HepG2 (cell line): ENCODE results near the gene PGAP3. TPM values are rescaled to one million over a fixed set of nuclear protein-coding genes. Genes with fewer than 3 reads are reported as not detected.

Source experiments
- BCL3 ChIP-seq: sonication (generic); formaldehyde crosslinking; IDR thresholded peaks from 2 replicates; pipeline ENCODE4 v1.5.1; 2020; ENCODE audit warnings: mild to moderate bottlenecking, missing genetic modification reagents, moderate library complexity
- BCLAF1 ChIP-seq: fragments of 450-650 bp; IDR thresholded peaks from 2 replicates; pipeline ENCODE4 v1.6.1; 2017; ENCODE audit warnings: mild to moderate bottlenecking
- ETV6 ChIP-seq: sonication (generic); formaldehyde crosslinking; conservative IDR thresholded peaks from 2 replicates; pipeline ENCODE4 v1.4.0; 2020; ENCODE audit warnings: missing genetic modification reagents
- FOXO1 ChIP-seq: sonication (generic); formaldehyde crosslinking; IDR thresholded peaks from 2 replicates; pipeline ENCODE4 v1.4.0; 2020; ENCODE audit warnings: missing genetic modification reagents
- MAX ChIP-seq: IDR thresholded peaks from 2 replicates; pipeline ENCODE4 v1.6.1; 2012; ENCODE audit warnings: inconsistent platforms
- NFYC ChIP-seq: IDR thresholded peaks from 2 replicates; pipeline ENCODE4 v1.6.1; 2016; ENCODE audit warnings: missing genetic modification reagents, missing compliant biosample characterization
- NR2F6 ChIP-seq, 2 experiments: IDR thresholded peaks; 2 replicates each; pipeline ENCODE4 v1.6.1; 2016; ENCODE audit warnings: antibody characterized with exemption in 1 of 2, mild to moderate bottlenecking in 1 of 2
- SRSF1 ChIP-seq: fragments of 200-400 bp; formaldehyde crosslinking; optimal IDR thresholded peaks from 2 replicates; pipeline ENCODE3; 2017; ENCODE audit warnings: mild to moderate bottlenecking, low read depth, low read length, moderate library complexity
- ZNF30 ChIP-seq: sonication (generic); formaldehyde crosslinking; IDR thresholded peaks from 2 replicates; pipeline ENCODE4 v1.5.0; 2020; ENCODE audit warnings: mild to moderate bottlenecking, missing genetic modification reagents
- ZNF546 ChIP-seq: sonication (generic); formaldehyde crosslinking; conservative IDR thresholded peaks from 2 replicates; pipeline ENCODE4 v1.8.1; 2023; ENCODE audit warnings: mild to moderate bottlenecking, missing genetic modification reagents
- ZNF709 ChIP-seq: sonication (generic); formaldehyde crosslinking; IDR thresholded peaks from 2 replicates; pipeline ENCODE4 v1.5.0; 2020; ENCODE audit warnings: mild to moderate bottlenecking, missing genetic modification reagents
- polyA plus RNA-seq, 8 experiments: library from polyadenylated mRNA; depleted of rRNA in 3 of 8; stranded (reverse) in 7 of 8; unstranded in 1 of 8; fragments of >200 nt; fragmentation: Illumina TruSeq in 4 of 8; extraction: Trizol in 4 of 8; gene quantifications; 2 replicates each; pipeline versions ENCODE4 v1.2.1 to v1.2.3, GENCODE V29; 2011 to 2016; ENCODE audit warnings: low read depth in 4 of 8, missing spikeins in 1 of 8, mixed read lengths in 1 of 8; ENCODE audit not compliant: insufficient read depth in 1 of 8
- total RNA-seq, 5 experiments: library from RNA; depleted of rRNA; stranded (reverse); fragments of >200 nt; fragmentation: Illumina TruSeq; extraction: Trizol; gene quantifications; 2 replicates each; pipeline ENCODE4 v1.2.3, GENCODE V29; 2016; ENCODE audit warnings: low read depth in 1 of 5
- TF ChIP-seq, protein P1 (sequence below): IDR thresholded peaks from 2 replicates; pipeline ENCODE4 v1.6.1; 2016; ENCODE audit warnings: mild to moderate bottlenecking
- TF ChIP-seq, protein P2 (sequence below): sonication (generic); formaldehyde crosslinking; IDR thresholded peaks from 2 replicates; pipeline ENCODE4 v1.4.0; 2020; ENCODE audit warnings: missing genetic modification reagents, borderline replicate concordance
- TF ChIP-seq, protein P3 (sequence below): IDR thresholded peaks from 2 replicates; pipeline ENCODE4 v1.6.1; 2016
- TF ChIP-seq, protein P4 (sequence below): sonication (generic); formaldehyde crosslinking; IDR thresholded peaks from 2 replicates; pipeline ENCODE4 v1.9.0; 2022; ENCODE audit warnings: low read depth, missing genetic modification reagents

PGAP3 gene
- total and polyA plus RNA-seq, 2 of the 13 experiments (the other 11 are each of a cell fraction or from before 2014, with no cell fraction given), result 11.9 to 14.6 TPM

GRCh38 chr17:39736319-39737165, 48.7 kb upstream of the PGAP3 start (continued):
- TF ChIP-seq NFYC (CRISPR knock-in tag) (0 out of 2 replicates have a peak, but pooled peaks have one; percentile 20), ZNF30 (CRISPR knock-in tag) (no peak), ZNF546 (CRISPR knock-in tag) (no peak), BCLAF1 (no peak), NR2F6 (IDR thresholded peaks at IDR 0.05) (peak; percentile 94), NR2F6 (CRISPR knock-in tag; IDR thresholded peaks at IDR 0.05) (peak; percentile 90), ZNF709 (CRISPR knock-in tag) (no peak), MAX (peak; percentile 37), ETV6 (CRISPR knock-in tag) (peak; percentile 69; the same call in 1 of the 2 replicates), SRSF1 (no peak), FOXO1 (peak; percentile 80; the same call in 1 of the 2 replicates), BCL3 (CRISPR knock-in tag) (peak; percentile 60; the same call in 1 of the 2 replicates)
- TF ChIP-seq, protein P1, sequence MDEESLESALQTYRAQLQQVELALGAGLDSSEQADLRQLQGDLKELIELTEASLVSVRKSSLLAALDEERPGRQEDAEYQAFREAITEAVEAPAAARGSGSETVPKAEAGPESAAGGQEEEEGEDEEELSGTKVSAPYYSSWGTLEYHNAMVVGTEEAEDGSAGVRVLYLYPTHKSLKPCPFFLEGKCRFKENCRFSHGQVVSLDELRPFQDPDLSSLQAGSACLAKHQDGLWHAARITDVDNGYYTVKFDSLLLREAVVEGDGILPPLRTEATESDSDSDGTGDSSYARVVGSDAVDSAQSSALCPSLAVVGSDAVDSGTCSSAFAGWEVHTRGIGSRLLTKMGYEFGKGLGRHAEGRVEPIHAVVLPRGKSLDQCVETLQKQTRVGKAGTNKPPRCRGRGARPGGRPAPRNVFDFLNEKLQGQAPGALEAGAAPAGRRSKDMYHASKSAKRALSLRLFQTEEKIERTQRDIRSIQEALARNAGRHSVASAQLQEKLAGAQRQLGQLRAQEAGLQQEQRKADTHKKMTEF (CRISPR knock-in tag), result peak; percentile 57; the same call in 1 of the 2 replicates
- TF ChIP-seq, protein P2, sequence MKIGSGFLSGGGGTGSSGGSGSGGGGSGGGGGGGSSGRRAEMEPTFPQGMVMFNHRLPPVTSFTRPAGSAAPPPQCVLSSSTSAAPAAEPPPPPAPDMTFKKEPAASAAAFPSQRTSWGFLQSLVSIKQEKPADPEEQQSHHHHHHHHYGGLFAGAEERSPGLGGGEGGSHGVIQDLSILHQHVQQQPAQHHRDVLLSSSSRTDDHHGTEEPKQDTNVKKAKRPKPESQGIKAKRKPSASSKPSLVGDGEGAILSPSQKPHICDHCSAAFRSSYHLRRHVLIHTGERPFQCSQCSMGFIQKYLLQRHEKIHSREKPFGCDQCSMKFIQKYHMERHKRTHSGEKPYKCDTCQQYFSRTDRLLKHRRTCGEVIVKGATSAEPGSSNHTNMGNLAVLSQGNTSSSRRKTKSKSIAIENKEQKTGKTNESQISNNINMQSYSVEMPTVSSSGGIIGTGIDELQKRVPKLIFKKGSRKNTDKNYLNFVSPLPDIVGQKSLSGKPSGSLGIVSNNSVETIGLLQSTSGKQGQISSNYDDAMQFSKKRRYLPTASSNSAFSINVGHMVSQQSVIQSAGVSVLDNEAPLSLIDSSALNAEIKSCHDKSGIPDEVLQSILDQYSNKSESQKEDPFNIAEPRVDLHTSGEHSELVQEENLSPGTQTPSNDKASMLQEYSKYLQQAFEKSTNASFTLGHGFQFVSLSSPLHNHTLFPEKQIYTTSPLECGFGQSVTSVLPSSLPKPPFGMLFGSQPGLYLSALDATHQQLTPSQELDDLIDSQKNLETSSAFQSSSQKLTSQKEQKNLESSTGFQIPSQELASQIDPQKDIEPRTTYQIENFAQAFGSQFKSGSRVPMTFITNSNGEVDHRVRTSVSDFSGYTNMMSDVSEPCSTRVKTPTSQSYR (CRISPR knock-in tag), result peak; percentile 79; the same call in 1 of the 2 replicates
- TF ChIP-seq, protein P3, sequence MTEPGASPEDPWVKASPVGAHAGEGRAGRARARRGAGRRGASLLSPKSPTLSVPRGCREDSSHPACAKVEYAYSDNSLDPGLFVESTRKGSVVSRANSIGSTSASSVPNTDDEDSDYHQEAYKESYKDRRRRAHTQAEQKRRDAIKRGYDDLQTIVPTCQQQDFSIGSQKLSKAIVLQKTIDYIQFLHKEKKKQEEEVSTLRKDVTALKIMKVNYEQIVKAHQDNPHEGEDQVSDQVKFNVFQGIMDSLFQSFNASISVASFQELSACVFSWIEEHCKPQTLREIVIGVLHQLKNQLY, result peak; percentile 60; the same call in 1 of the 2 replicates
- TF ChIP-seq, protein P4, sequence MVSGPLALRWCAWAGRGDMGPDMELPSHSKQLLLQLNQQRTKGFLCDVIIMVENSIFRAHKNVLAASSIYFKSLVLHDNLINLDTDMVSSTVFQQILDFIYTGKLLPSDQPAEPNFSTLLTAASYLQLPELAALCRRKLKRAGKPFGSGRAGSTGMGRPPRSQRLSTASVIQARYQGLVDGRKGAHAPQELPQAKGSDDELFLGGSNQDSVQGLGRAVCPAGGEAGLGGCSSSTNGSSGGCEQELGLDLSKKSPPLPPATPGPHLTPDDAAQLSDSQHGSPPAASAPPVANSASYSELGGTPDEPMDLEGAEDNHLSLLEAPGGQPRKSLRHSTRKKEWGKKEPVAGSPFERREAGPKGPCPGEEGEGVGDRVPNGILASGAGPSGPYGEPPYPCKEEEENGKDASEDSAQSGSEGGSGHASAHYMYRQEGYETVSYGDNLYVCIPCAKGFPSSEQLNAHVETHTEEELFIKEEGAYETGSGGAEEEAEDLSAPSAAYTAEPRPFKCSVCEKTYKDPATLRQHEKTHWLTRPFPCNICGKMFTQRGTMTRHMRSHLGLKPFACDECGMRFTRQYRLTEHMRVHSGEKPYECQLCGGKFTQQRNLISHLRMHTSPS, result peak; percentile 86
